Measurements from ENCODE around the gene TMEM234.

TMEM234 gene

GRCh38 chr1:32208469-32208868, 13.7 kb downstream of the TMEM234 start:
- no peak overlapping the region for H3K27ac ChIP-seq
- in situ Hi-C loops (cut with HindIII; ENCODE audit: low pct_ligation_motif_present, low sequenced_read_pairs) = no loop called here
- no peak for DNase-seq
- no peak overlapping the region for H3K4me3 ChIP-seq (ENCODE audit: low read depth, low read length)
- peaks cover 2% of the 10 kb centered on the region for H3K36me3 ChIP-seq (replicated peaks)
- TF ChIP-seq CTCF (IDR thresholded peaks at IDR 0.05; ENCODE audit: low read depth, low read length, missing control alignments) = no peak
- H3K27me3 ChIP-seq (replicated peaks) = no peaks in the 10 kb centered on the region

GRCh38 chr1:32205401-32206370, 16.5 kb downstream of the TMEM234 start, which contains the start of gene IQCC:
TSS of gene IQCC (plus strand) at chr1:32205671. CDS start at chr1:32205682, 11 bp downstream.
- H3K27me3 ChIP-seq (replicated peaks) = no peaks in the 10 kb centered on the region
- peak within 1 kb of the TSS; percentile 42 for H3K27ac ChIP-seq
- H3K36me3 ChIP-seq (replicated peaks) = peaks cover 2% of the 10 kb centered on the region
- no peak for TF ChIP-seq CTCF (IDR thresholded peaks at IDR 0.05; ENCODE audit: low read depth, low read length, missing control alignments)
- peak; percentile 60 for DNase-seq
- H3K4me3 ChIP-seq (ENCODE audit: low read depth, low read length) = peak within 1 kb of the TSS; percentile 78
- in situ Hi-C loops (cut with HindIII; ENCODE audit: low pct_ligation_motif_present, low sequenced_read_pairs) = no loop called here

- DNase-seq = no peak
- Histone ChIP-seq H3K27me3 (replicated peaks) (no peaks in the 10 kb centered on the region), H3K4me3 (ENCODE audit: low read depth, low read length) (peak overlapping the region; percentile 78), H3K27ac (peak overlapping the region; percentile 42), H3K36me3 (replicated peaks) (peaks cover 2% of the 10 kb centered on the region)
- no peak for TF ChIP-seq CTCF (IDR thresholded peaks at IDR 0.05; ENCODE audit: low read depth, low read length, missing control alignments)
- in situ Hi-C loops (cut with HindIII; ENCODE audit: low pct_ligation_motif_present, low sequenced_read_pairs) = no loop called here
Observed at GRCh38 chr1:32204943-32205361, 17.2 kb downstream of the TMEM234 start.

- H3K36me3 ChIP-seq (replicated peaks) = peaks cover 22% of the 10 kb centered on the region
- peak overlapping the region; percentile 72 for H3K4me3 ChIP-seq (ENCODE audit: low read depth, low read length)
- in situ Hi-C loops (cut with HindIII; ENCODE audit: low pct_ligation_motif_present, low sequenced_read_pairs) = no loop called here
- H3K27me3 ChIP-seq (replicated peaks) = no peaks in the 10 kb centered on the region
- peak; percentile 38 for TF ChIP-seq CTCF (IDR thresholded peaks at IDR 0.05; ENCODE audit: low read depth, low read length, missing control alignments)
- peak; percentile 42 for DNase-seq
- H3K27ac ChIP-seq = peak overlapping the region; percentile 86
Observed at GRCh38 chr1:32201011-32201855, 20.9 kb downstream of the TMEM234 start.

- H3K36me3 ChIP-seq (replicated peaks) = peaks cover 28% of the 10 kb centered on the region
- TF ChIP-seq CTCF (IDR thresholded peaks at IDR 0.05; ENCODE audit: low read depth, low read length, missing control alignments) = no peak
- DNase-seq = peak; percentile 68
- peak within 1 kb of the TSS; percentile 72 for H3K4me3 ChIP-seq (ENCODE audit: low read depth, low read length)
- H3K27me3 ChIP-seq (replicated peaks) = no peaks in the 10 kb centered on the region
- peak within 1 kb of the TSS; percentile 86 for H3K27ac ChIP-seq
- in situ Hi-C loops (cut with HindIII; ENCODE audit: low pct_ligation_motif_present, low sequenced_read_pairs) = no loop called here
Observed at GRCh38 chr1:32200226-32201010, 21.7 kb downstream of the TMEM234 start, which contains the start of gene CCDC28B. TSS of gene CCDC28B (plus strand) at chr1:32200595. CDS start at chr1:32201936, 1,341 bp downstream.
